Transverse colon (tissue), 4 donors: ENCODE measurements around the gene ECI1.

Experiments used
- EP300 ChIP-seq: sonication (generic); formaldehyde crosslinking; IDR thresholded peaks from one replicate; pipeline ENCODE4 v1.6.1; 2017; ENCODE audit warnings: antibody characterized with exemption, low read depth
- POLR2A ChIP-seq: fragments of 450-650 bp; IDR thresholded peaks from one replicate; pipeline ENCODE4 v1.6.1; 2016; ENCODE audit warnings: antibody characterized with exemption, mild to moderate bottlenecking, moderate library complexity
- POLR2AphosphoS5 ChIP-seq, 3 donors: sonication (generic); formaldehyde crosslinking; IDR thresholded peaks; one replicate each; pipeline ENCODE4 v1.6.1; 2016; ENCODE audit warnings: antibody characterized with exemption in 3 of 3
- TF ChIP-seq, protein P1 (sequence below), 5 experiments: fragments of 200-600 bp in 3 of 5; fragments of 450-650 bp in 2 of 5; sonication (generic) in 3 of 5; IDR thresholded peaks; 1 replicate in 2 of 5; 2 replicates in 3 of 5; pipeline ENCODE4 v1.5.1; 2016 to 2017; ENCODE audit warnings: antibody characterized with exemption in 5 of 5, inconsistent platforms in 3 of 5, mild to moderate bottlenecking in 2 of 5, moderate library complexity in 1 of 5

DNA sequence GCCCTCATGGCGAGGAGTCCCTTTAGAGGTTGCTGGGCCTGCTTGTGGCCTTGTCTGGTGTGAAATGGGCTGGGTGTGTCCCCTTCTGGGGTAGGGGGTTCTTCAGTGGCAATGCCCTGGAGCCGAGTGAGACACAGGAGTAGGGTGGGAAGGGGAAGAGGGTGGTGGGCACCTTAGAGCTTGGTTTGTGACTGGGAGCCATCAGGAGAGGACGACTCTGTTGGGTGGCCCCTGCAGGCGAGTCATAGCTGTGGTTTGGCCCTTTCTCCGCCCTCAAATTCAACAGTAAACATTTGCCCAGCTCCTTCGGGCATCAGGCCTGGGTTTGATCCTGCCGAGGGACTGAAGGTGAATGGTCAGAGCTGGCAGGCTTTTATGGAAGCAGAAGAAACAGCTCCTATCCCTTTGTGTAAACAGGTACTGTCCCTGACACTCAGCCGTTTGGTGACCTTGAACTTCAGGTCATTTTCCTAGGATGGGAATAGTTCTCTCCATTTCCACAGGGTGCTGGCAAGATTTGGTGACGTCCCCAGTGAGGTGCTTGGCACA, 25.1 kb downstream of the ECI1 start:
- TF ChIP-seq, protein P1, sequence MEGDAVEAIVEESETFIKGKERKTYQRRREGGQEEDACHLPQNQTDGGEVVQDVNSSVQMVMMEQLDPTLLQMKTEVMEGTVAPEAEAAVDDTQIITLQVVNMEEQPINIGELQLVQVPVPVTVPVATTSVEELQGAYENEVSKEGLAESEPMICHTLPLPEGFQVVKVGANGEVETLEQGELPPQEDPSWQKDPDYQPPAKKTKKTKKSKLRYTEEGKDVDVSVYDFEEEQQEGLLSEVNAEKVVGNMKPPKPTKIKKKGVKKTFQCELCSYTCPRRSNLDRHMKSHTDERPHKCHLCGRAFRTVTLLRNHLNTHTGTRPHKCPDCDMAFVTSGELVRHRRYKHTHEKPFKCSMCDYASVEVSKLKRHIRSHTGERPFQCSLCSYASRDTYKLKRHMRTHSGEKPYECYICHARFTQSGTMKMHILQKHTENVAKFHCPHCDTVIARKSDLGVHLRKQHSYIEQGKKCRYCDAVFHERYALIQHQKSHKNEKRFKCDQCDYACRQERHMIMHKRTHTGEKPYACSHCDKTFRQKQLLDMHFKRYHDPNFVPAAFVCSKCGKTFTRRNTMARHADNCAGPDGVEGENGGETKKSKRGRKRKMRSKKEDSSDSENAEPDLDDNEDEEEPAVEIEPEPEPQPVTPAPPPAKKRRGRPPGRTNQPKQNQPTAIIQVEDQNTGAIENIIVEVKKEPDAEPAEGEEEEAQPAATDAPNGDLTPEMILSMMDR (IDR thresholded peaks at IDR 0.05) = peak in 1 of 5 experiments; percentile 12
- TF ChIP-seq POLR2AphosphoS5 (IDR thresholded peaks at IDR 0.05) (no peak), POLR2A (no peak), EP300 (no peak)
